NCI-H526 (cell line): ENCODE measurements around the gene GHR.

ENCODE experiments used
- DNase-seq, 2 experiments: peaks; one replicate each; lab custom pipeline; 2025; lab: John Stamatoyannopoulos, UW

The GHR gene

GRCh38 chr5:42604171-42604711 lies 181.0 kb downstream of the GHR start:
- DNase-seq: no peak

DNA sequence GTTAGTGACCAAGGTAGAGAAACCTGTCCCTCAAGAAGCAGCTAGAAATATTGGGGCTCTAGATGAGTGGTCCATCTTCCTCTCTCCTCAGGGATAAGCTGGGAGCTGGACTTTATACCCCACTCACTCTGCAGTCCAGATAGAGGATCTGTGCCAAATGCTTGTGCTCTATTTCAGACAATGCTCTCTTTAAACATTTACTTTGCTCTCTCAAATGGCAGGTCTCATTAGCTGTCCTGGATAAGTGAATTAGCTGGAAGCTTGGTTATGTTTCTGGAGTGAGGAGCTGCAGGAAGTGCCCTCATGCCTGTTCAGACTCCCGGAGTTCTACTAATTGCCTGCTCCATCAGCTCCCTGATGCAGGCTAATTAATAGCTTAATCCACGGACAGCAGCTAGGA lies 182.3 kb downstream of the GHR start:
- no peak for DNase-seq

GRCh38 chr5:42606464-42606869 lies 183.2 kb downstream of the GHR start:
- DNase-seq: no peak

DNA sequence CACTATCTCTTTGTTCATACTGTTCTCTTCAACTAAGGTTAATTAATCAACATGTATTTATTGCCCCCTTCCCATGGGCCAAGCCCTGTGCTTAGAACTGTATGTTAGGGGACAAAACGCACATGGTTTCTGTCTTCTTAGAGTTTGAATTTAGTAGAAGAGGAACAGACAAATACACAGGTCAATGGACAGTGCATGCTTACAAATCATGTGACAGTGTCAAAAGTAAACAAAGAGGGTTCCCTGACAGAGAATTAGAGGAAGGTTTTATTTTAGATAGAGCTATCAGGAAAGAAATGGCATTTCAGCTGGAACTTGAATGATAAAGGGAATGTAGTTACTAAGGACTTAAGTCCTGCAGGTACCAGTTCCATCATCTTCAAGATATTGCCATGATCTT lies 188.2 kb downstream of the GHR start:
- no peak for DNase-seq

- DNase-seq: no peak
Observed at GRCh38 chr5:42612750-42613366, 189.6 kb downstream of the GHR start.

DNA sequence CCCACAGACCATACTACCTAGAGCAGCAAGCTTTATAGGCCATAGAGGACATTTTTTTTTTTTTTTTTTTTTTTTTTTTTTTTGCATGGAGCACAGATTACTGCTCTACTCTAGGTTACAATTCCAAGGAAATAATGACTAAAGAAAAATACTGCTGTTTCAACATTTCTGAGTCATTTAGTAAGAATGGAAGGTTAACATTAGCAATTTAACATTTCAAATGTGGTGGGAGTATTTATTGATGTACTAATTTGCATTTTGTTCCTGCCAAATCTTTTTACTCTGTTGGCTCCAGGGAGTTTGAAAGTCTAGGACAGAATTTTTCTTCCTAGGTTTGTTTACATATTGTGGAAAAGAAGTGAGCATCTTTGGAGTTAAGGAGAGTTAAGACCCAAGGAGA lies 191.3 kb downstream of the GHR start:
- DNase-seq: no peak

- no peak for DNase-seq
Observed at GRCh38 chr5:42620579-42621216, 197.5 kb downstream of the GHR start.

DNA sequence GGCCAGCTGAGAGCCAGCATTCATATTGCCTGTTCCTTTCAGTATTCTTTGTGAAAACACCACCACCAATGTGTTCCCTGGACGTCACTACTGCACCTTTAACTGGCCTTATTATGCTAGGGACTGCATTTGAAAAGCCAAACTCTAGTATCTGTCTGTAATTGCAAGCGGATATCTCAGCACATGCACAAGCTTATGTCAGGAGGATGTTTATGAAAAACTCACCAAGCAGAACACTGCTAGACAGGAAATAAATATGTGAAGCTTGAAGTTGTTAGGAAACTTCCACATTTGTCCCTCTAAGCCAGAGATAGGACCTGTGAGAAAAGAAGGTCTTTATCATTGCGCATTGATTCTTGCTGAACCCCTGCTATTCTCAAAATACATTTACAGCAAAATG lies 198.0 kb downstream of the GHR start:
- no peak for DNase-seq

- no peak for DNase-seq
Observed at GRCh38 chr5:42621662-42622061, 198.4 kb downstream of the GHR start.

GRCh38 chr5:42624912-42625311 lies 201.7 kb downstream of the GHR start:
- DNase-seq: no peak

DNA sequence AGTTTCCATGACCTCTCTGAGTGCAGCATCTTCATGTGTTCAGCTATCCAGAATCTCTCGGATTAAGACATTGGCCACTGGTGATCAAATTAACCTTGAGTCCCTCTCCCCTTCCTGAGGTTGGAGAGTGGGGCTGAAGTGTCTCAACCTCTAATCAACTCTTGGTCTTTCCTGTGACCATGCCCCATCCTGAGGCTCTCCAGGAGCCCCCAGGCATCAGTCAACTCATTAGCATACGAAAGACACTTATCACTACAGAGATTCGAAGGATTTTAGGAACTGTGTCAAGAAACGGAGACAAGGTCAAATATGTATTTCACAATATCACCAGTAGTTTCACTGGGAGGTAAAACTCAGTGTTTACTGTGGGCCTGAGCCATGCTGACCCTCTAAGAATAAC lies 203.2 kb downstream of the GHR start:
- no peak for DNase-seq

DNA sequence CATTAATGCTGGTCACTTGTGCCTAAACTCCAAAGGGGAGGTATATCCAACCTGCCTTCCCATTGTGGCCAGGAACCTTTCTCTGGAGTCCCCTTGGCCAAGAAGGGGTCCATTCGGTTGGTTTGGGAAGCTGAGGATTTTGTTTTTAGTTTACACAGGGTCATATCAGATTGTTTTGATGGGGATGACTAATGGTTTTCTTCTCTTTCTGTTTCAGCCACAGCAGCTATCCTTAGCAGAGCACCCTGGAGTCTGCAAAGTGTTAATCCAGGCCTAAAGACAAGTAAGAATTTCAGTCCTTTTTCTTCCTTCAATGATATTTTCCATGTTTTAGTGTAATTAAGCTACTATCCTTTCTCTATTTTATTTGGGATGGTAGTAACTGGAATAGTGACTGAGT lies 205.6 kb downstream of the GHR start:
- no peak for DNase-seq

GRCh38 chr5:42629284-42629683 lies 206.0 kb downstream of the GHR start:
- no peak for DNase-seq

GRCh38 chr5:42631241-42631640 lies 208.0 kb downstream of the GHR start:
- no peak for DNase-seq

- no peak for DNase-seq
Observed at GRCh38 chr5:42632354-42632900, 209.2 kb downstream of the GHR start.

- no peak for DNase-seq
Observed at GRCh38 chr5:42634575-42634974, 211.3 kb downstream of the GHR start.

DNA sequence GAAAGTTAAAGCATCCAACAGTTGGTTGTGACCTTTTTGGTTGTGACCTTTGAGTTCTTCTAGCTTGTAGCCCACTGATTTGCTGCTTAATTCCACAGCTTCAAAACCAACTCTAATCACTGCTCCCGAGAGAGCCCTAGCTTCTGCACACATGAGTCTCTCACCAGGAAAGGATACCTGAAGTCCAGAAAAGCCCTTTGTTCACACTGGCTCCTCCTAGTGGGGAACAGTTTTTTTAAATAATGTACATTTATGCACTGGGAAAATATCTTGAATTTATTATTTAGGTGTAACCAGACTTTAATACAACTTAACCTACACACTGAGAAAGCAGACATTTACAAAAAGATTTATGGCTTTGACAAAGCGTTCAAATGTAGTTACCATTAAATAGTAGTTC lies 213.2 kb downstream of the GHR start:
- peak in 1 of 2 experiments; percentile 41 for DNase-seq

GRCh38 chr5:42636946-42637345 lies 213.7 kb downstream of the GHR start:
- DNase-seq: no peak

DNA sequence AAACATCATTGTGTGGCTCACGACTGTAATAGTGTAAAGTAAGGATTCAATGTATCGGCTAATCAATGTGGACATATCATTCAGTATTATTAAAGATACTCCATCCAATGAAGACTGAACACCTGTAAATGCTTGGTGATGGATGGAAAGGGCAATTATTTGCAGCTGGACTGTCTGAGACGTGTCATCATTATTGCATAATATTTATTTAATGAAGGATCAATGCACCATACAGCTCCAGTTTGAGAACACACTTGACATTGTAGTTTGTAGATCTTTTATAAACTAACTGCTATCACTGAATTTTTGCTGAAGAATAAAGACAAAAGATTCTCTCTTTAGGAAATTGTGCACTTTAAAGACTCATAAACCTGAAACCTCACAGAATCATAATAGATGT lies 215.7 kb downstream of the GHR start:
- no peak for DNase-seq

DNA sequence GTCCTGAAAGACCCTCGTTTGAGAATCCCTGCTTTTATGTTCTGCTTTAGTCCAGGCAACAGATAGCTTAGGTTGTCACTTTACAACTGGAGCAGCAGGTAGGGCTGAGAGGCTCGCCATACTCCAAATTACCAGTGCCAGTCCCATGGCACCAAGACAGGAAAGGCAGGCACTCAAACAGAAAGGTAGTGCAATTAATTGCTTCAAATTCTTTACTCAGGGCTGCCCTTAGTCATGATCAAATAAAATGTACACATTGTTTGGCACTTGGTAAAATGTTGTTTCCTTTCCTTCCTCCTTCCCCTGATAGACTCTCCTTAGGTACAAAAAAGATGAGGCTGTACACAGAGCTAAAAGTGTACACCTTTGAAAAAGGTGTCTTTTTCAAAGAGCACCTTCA lies 217.6 kb downstream of the GHR start:
- DNase-seq: no peak

DNA sequence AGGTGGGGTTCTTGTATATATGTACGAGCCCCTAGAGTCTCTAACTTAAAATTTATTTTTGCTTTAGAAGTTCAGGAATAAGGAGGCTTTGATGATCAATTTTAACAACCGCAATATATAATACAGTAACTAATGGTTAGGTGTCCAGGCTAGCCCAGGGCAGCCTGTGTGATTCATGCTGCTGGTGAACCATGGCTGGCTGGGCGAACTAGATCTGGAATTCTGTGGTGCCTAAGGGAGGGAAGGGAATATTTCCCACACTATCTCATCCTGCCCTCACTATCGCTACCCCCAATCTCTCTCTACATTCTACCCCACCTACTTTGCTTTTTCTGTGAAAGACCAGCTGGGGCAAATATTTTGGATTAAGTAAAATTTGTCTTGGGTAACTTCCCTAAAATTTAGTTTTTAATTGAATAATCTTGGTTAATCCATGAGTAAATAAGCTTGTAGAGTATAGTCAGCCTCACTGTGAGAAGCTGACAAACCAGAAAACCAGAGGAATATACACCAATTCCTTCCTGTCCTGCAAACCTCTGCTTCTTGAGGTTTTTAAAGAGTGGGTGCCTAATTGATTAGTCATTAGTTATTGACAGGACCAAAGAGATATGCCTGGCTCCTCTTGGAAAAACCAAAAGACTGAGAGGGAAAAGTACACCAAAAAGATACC lies 218.2 kb downstream of the GHR start:
- no peak for DNase-seq

GRCh38 chr5:42642006-42642405 lies 218.8 kb downstream of the GHR start:
- no peak for DNase-seq

- DNase-seq: no peak
Observed at GRCh38 chr5:42643360-42643759, 220.1 kb downstream of the GHR start.
